Globus pallidus (tissue), 1 donor: ENCODE data around the gene PYROXD2.
A peak's percentile ranks its signal among the peaks of the same experiment; 100 is the strongest.

Source experiments
- DNase-seq: peaks from one replicate; pipeline ENCODE4 v3.0.0-alpha.2; 2015; ENCODE audit warnings: low spot score

The PYROXD2 gene

DNA sequence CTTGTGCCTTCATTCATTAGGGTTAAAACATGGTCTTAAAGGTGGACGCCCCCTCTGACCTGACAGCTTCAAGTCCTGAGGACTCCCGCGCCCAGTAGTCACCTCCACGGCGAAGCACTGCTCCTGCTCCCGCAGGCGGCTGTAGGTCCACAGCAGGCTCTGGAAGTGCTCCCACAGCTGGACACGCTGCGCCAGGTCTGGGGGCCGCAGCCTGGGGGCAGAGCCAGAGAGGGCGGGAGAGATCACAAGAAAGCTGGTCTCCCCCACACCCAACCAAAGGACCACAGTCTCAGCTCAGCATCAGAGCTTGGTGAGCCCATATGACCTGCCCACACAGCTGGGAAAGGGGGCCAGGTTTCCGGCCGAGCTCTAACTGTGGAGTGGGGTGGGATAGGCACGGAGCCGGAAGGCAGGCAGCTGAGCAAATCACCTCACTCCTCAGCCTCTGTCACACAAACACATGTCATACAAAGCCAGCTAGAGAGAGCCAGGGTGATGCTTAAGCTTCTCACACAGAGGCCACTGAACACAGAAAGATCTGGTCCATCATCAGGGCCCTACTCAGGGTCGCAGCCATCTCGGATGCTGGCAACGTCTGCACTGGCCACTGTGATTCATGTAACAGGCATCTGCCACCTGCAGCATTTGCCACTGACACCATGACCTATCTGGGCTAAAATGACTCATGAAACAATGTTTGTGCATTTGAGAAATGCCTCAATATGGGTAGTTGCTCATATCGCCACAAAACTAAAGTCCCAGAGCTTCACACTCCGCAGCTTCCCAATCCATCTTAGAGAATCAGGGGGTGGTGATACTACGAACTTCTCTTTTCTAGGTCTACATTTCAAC is 19.1 kb upstream of the PYROXD2 start:
- DNase-seq: no peak

DNA sequence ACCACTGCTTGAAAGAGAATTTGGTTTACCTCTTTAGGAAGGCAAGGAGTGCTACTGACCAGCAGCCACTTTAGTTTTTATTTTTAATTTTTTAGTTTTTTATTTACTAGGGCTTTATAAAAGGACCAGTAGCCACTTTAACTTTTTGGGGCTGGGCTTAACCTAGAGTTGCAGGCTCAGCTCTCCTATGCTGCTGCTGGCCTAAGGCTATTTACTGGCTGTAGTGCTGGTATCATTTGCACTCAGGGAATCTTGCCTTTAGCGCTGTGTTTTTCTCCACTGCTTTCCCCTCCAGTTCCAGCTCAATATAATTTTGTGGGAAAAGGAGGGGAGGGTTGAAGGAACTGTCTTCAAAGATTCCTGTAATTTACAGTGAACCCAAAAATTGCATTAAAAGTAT is 18.4 kb upstream of the PYROXD2 start:
- DNase-seq: no peak

DNA sequence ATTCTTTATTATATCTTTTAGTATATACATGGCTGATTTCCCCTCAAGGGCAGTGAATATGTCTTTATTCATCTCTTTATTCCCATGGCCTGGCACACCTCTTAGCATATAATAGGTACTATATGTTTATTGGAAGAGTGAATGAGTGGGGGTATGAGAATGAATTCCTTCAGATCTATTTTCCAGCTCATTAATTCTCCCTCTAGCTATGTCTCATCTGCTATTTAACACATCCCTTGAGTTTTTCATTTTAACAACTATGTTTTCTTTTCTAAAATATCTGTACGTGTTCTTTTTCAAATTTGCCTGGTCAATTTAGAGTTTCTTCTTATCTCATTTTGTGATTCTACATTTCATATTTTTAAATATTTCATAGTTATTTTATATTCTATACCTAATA is 17.3 kb upstream of the PYROXD2 start:
- no peak for DNase-seq

DNA sequence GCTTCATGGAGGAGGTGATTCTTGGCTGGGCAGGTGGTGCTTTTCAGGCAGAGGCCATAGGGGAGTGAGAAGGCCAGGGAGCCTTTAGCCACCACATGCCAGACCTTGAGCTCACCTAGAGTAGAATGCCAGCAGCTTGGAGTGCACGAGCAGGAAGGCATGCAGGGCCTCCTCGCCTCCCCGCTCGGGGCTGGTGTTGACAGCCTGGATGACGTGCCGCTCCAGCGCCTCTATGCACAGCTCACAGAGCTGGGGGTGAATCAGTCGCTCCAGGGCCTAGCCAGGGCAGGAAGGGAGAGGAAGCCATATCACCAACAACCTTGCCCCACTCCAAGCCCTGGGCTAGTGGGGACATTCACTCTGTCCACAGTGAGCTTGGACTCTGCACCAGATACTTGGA is 16.0 kb upstream of the PYROXD2 start:
- DNase-seq: no peak

DNA sequence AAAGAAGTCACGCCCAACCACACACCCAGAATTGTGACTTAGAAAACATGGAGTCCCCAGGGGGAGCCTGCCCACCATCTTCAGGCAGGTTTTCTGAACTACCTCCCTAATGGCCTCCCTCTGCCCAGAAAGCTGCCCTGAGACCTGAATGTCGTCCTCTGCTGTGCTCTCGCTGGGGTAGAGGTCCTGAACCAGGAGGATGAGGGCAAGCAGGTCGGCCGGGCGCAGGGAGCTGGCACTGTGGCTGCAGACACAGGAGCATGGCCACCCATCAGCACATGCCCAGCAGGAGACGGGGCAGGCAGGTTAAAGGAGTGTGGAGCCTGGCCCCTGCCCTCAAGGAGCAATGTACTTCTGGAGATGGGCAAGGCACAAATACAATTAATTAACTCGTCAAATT is 15.4 kb upstream of the PYROXD2 start:
- no peak for DNase-seq

DNA sequence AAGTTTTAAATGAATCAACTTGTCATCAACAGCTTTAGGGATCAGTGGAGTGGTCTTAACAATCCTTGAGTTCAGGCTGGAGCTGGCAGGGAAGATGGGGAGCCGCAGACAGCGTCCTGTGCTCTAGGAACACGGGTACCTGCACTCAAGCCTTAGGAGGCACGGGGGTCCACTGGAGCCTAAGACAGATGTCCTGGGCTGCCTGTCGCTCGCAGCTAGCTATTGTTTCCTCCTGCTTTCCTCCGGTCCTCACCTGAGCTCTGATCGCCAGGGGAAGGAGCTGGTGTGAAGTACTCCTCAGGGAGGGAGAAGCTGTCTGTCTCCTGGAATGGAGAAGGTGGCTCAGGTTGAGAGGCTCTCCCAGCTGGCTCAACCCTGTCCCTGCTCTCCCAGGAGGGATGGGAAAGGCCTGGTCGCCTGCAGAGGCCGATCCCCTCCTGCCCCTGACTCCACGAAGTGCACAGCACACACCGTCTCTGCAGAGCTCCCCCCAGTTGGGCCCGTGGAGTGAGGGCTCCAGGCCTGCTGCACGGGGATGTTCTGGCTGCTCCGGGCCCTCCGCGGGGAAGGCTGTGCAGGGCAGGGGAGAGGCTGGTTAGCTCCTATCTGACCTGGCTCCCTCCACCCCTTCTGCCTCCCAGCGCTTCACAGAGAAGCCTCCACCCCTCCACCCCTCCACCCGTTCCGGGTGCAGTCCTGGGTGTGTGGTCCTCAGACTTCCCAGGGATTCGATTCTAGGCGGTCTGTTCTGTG is 14.5 kb upstream of the PYROXD2 start:
- DNase-seq: no peak

DNA sequence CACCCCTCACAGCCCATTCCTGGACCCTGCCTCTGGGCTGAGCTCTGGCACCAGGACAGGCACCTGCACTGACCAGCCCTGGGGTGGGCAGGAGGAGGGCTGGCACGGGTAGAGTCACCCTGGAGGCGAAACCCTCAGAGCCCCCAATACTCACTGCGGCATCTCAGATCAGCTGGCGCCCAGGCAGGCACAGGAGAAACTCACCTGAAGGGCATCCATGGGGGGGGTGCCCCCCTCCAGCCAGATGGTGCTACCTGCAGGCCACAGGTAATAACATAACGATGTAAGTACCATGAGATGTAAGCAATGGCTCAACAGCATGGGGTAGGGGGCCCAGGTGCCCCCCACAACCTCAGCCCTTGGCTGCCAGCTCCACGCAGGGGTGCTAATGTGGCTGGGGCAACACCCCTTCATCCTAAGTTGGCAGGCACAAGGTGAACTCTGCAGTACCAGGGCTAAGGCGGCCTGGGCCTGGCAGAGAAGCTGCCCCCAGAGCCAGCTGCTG is 12.1 kb upstream of the PYROXD2 start:
- DNase-seq: no peak

DNA sequence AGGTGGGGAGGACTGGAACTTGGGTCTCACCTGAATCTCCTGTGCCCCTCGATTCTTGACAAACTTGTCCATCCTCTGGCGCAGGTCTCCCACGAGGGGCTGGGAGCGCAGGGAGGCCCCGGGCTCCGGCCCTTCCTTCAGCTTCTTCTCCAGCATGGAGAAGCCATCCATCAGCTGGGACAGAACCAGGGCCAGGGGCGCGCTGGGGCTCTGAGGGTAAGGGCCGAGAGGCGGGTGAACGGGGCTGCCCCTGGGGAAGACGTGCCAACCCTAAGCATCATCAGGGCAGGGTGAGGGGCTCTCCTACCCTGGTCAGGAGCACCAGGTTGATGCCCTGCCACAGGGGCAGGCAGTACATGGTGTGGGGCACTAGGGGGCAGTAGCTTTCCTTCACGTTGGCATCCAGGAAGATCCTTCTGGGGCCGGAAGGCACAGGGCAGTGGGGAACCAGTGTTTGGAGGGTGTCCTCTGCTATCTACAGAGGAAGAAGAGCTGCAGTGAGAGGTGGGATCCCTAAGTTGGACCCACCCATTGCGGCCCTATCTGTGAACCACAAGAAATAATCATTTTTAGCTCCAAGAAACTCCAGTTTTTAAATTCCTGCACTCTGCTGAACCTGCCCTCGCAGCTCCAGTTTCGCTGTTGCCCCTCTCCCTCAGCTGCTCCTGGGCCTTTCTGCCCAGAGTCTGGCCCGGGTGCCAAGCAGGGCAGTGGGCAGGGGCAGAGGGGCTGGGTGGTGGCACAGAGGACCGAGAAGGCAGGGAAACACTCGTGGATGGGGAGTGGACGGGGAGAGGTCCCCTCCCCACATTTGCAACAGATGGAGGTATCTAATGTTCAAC is 10.8 kb upstream of the PYROXD2 start:
- peak; percentile 6 for DNase-seq

DNA sequence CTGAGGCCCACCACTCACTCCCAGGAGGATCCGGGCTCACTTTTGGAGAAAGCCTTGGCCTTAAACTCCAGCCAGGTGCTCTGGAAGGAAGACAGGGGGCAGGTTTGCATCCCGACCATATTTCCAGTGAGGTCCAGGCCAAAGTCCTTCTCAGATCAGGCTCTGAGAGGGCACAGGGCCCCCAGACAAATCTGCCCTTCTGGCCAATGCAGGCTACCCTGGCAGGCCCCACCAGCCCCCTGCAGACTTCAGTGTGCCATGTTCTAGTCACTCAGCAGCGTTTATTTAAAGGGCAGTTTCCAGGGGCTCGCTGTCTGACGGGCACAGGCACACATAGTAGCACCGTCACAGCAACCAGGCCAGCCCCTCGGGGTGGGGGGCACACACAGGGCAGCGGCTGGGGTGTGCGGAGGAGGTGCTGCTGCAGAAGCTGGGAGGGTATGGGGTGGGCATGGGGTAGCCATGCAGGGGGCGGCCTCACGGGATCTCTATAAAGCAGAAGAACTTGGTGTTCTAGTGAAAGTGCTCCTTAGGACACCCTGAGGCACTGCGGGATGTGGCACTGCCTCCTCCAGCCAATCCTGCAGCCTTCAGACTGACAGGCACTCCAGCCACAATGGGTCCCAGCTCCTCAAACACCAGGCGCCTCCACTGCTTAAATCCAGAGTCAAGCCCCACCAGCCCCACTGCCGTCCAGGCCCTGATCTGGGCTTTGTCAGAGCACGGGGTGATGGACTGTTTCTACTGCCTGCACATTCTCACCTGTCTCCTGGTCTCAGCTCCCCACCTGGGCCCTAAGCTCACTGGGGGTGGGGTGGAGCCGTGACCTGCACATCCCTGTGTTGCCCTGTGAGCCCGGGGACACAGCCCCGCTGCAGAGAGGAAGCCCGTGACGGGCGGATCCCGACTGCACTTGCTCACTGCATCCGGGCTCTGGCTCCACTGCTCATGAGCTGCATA is 9.6 kb upstream of the PYROXD2 start:
- DNase-seq: no peak

DNA sequence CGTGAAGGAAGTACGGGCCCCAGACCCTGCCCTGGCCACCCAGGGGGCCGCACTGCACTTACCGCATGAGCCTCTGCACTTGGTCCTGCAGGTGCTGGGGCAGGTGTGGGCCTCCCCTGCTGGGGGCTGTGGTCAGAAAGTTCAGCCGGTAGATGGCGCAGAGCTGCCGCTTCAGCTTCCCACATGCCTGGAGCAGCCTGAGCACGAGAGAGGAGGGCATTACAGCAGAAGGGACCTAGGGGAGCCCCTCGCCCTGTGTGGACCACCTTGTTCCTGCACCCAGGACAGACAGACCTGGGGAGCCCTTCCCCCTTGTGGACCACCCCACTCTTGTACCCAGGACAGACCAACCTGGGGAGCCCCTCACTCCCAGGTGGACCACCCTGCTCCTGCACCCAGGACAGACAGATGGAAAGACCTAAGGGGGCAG is 8.7 kb upstream of the PYROXD2 start:
- DNase-seq: no peak

DNA sequence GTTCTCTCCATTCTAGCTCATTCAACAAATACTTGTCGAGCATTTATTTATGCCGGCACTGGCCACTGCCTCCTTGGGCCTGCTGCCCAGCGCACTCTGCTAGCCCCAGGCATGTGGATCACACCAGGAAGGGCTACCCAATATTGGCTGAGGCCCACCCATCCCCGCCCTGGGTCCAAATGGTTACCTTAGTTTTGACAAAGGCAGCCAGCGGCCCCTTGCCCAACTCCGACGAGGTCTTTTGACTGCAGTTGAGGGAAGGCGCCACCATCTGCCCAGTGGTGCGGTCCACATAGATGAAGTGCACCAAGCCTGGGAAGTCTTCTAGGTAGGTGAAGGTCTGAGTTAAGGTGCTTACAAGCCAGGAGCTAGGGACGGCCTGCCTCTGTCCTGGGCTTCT is 7.2 kb upstream of the PYROXD2 start:
- DNase-seq: no peak

DNA sequence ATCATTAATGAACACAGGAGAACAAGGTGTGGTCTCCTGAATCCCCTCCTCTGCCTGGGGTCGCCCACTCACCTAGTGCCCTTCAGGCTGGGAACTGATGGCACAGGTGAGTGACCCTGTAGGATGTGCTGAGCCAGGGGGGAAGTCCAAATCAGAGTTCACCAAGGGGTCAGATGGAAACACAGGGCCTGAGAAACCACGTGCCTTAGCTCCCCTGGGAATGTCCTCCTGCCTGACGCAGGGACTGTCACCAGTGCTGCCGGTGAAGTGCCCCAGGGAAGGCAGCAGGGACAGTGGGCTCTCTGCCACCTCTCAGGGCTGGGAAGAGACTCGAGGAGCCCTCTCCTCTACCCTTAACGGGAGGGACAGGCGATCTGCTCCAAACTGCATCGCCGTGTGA is 5.8 kb upstream of the PYROXD2 start:
- DNase-seq: no peak

DNA sequence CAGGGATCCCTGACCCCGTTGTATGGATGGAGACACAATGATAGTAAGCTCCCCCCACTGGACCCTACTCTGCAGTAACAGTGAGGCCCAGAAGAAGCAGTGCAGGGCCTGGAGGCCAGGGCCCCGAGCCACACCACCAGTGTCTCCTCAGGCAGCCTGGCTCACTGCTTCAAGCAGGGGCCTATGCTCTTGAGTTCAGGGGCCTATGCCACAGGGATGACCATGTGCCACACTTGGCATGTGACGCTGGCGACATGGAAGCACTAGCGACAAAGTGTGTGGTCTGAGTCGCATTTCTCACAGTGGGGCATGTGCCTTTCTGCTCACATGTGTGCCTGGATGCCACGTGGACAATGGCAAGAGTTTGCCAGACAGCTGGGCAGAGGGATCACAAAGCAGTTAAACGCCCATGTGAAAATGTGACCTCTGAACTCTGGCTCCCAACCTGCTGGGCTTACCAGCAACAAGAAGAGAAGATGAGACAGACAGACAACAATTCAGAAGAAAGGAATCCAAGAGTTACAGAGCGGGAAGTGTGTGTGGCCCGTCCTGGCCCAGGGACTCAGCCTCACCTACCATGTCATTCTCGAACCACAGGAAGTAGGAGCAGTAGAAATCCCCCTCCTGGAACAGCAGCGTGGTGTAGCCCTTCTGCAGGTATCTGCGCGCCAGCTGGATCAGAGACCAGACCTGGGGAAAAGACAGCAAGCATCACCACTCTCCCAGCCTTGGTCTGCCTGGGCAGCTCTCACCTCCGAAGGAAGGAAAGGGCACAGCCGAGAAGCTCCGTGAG is 4.7 kb upstream of the PYROXD2 start:
- no peak for DNase-seq

DNA sequence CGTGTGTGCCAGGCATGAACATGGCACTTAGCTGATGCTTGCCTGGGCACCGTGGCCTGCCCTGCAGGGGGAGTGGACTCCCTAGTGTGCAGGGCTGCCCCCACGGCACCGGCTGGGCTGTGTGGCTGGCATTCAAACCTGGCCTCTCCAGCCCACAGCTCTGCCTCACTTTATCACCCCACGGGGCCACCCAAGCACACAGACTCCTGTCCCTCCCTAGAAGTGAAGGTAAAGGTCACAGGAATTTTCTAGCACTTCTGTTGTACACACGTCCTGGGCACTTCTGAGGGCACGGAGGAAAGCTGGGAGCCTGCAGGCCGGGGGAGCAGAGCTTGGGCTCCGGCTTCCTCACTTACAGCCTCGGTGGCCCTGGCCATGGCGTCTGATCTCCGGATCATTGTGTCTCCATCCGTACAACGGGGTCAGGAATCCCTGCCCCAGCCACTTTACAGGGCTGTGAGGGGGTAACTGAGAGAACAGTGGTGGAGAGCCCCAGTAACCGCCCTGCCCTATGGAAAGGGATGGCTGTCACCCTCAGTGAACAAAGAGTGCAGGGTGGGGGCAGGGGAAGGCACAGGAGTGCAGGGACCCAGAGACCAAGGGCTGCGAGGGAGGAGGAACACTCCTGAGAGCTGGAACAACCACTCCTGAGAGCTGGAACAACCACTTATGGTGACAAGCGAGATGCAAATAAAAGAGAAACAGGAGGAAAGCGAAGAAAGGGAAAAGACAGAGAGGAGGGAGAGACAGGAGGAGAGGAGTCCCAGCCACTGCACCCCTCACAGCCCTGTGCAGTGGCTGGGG is 3.9 kb upstream of the PYROXD2 start:
- DNase-seq: no peak

DNA sequence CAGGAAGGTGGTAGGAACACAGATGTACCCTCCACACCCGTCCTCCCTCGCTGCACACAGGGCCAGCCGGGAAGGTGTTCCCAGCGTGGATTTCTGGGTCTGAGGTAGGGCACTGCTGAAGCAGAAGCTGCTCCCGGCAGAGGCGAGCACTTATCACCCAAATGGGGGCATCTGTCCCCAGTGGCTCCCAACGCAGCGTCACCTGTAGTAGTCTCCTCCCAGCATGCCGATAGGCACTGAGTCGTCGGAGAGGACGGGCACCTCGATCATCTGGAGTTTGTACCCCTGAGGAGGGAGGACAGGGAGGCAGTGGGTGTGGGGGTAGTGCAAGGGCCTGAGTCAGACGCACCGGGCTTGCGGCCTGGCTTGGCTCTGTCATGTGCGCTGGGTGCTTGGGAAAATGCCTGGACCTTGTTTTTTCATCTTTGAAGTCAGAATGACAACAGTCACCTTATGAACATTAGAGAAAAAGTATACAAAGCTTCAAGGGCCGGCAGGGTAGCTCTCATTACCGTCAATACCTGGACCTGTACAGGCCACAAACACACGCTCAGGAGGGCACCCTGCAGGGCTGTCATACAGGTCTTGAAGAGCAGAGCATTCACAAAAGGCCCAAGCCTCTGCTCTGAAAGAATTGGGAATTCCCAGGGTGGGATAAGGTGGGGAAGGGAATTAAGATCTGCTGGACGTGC is 3.1 kb upstream of the PYROXD2 start:
- no peak for DNase-seq

DNA sequence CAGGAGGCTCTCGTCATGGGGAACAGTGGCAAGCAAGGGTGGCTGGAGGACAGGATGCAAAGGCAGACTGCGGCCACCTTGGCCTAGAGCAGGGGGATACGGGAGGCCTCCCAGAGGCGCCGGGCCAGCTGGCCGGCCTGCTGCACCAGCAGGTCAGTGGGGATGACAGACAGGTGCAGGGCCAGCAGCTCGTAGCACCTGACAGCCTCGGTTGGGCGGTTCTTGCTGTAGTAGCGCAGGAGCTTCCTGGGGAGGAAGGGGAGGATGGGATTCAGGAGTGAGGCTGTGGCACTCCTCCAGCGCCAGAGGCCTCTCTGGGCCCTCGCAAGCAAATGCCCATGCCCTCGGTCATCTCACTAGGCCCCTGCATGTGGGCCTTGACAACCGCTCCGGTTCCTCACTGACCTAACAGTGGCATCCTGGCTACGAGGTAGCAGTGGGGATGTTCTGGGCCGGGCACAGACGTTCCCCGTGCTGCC is 2.5 kb upstream of the PYROXD2 start:
- DNase-seq: no peak

DNA sequence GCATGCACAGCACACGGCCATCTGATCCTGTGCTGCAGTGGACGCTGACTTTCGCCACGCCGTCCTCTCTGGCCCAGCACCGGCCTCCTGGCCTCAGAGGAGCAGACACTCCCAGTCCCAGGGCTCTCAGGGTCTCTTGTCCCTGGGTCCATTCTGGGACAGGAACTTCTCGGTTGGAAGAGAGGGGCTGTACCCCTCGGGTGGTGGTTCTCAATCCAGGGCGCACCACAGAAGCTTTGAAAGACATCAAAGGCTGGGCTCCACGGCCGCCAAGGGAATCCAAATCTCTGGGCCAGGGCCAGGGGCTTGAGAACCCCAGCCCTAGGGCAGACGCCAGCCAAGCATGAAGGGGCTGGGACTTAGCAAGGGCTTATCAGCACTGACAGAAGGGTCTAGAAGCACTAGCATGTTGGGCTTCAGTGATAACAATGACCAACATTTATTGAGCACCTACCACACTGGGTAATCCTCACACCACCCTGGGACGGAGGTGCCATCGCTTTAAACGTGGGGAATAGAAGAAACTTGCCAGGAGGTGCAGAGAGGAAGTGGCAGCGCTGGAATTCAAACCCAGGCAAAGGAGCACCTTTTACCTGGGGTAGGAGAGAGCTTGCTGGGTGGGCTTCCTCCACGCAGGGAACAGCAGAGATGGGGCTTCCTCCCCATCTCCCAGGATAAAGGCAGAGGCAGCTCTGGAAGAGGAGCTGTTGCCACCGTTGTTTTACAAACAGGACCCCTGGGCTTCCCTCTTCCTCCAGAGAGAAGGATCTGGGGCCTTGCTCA is 1.8 kb upstream of the PYROXD2 start:
- no peak for DNase-seq

DNA sequence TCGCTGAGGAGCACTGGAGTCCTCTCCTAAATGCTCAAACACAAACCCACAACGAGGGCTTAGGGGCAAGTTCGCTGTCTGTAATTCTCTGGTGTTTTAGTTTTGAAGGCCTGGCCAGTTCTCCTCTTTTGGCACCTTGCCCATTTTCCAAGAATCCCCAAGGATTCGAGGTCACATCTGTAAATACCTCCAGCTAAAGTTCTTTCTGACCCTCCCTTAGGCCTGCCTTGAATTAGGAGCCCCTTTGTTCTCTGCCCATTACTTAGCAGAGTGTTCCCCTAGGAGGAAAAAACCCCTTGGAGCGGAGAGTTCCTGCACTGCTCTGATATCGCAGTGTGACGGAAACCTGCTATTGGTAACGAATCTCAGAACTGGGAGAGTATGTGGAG is 743 bp upstream of the PYROXD2 start:
- no peak for DNase-seq
